GM21423 (cell line): ENCODE data around the gene APOL3.
"Not testable (repeated sequence)": the region's sequence is repeated elsewhere in the genome, so short reads cannot be mapped to it uniquely, and the experiment has no call there.

Experiments
- ATAC-seq: cut with Tn5 transposase; IDR thresholded peaks from one replicate; pipeline ENCODE4 v1.9.1; 2021; ENCODE audit warnings: mild to moderate bottlenecking, moderate library complexity; ENCODE audit not compliant: unreplicated experiment

APOL3 gene

DNA sequence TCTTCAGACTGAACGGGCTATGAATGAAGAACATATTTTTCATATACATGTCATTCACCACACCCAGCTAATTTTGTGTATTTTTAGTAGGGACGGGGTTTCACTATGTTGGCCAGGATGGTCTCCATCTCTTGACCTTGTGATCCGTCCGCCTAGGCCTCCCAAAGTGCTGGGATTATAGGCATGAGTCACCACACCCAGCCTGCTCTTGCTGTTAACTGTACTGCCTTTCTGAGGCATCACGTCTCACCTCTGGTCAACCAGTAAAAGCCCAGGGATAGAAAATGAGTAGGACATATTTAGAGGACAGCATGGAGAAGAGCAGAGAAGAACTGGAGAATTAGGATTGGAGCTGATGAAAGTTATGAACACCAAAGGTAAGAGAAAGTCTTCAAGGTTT is 55.6 kb downstream of the APOL3 start:
- ATAC-seq, result no peak

- no peak for ATAC-seq
Observed at GRCh38 chr22:36104435-36104834, 56.1 kb downstream of the APOL3 start.

GRCh38 chr22:36103891-36104290 is 56.7 kb downstream of the APOL3 start:
- no peak for ATAC-seq

DNA sequence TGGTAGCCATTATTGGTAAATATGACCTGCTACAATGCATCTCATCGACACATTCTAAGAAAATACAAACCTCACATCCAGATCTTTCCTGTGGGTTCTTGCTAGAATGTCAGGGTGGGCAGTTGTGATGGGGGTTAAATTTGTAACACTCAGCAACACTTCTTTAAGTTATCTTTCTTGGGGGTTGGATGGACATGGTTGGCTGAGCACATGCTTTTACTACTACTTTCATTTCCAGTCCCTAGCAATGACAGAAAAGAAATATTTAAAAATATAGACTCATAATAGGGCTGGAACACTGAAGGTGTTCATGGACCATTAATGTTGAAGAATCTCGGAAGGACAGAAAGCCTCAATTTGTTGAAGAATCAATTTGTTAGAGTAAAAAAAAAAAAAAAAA is 57.6 kb downstream of the APOL3 start:
- no peak for ATAC-seq

- no peak for ATAC-seq
Observed at GRCh38 chr22:36101756-36102155, 58.8 kb downstream of the APOL3 start.

- not testable (repeated sequence) for ATAC-seq
Observed at GRCh38 chr22:36100908-36101307, 59.6 kb downstream of the APOL3 start.

DNA sequence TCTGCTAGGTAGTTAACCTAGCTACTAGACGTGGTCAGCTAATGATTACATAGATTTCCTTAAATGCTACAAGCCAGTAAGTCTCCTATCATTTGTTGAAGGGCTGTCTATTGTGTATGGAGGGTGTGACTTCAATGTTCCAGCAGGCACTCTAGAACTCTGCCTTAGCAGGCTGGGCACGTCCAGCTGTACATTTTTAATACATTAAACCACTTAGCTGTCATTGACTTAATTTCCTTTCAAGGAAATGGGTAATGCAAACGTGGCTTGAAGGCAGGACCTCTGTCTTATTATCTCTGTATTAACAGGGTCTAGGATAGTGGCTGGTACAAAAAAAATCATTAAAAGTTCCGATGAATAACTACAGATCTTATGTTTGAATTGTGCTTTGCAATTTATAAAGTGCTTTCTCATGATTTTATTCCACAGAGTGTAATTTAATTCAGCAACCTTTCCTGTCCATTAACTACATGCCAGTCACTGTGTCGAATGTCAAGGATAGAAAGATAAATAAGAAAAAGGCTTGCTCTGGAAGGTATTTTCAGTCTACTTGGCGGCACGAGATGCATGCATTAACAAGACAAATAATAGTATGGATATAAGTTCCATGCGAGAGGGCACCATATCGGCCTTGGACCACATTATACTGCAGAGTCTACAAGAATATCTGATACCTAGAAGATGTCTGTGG is 60.3 kb downstream of the APOL3 start:
- ATAC-seq, result no peak

- ATAC-seq, result not testable (repeated sequence)
Observed at GRCh38 chr22:36099561-36099960, 61.0 kb downstream of the APOL3 start.

GRCh38 chr22:36097880-36098279 is 62.7 kb downstream of the APOL3 start:
- no peak for ATAC-seq

DNA sequence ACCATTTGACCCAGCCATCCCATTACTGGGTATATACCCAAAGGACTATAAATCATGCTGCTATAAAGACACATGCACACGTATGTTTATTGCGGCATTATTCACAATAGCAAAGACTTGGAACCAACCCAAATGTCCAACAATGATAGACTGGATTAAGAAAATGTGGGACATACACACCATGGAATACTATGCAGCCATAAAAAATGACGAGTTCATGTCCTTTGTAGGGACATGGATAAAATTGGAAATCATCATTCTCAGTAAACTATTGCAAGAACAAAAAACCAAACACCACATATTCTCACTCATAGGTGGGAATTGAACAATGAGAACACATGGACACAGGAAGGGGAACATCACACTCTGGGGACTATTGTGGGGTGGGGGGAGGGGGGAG is 69.8 kb downstream of the APOL3 start:
- ATAC-seq, result not testable (repeated sequence)
